HG03439 (cell line): Measurements from ENCODE around the gene SRP14.
A peak's percentile ranks its signal among the peaks of the same experiment; 100 is the strongest.

Source experiments
- ATAC-seq: cut with Tn5 transposase; IDR thresholded peaks from one replicate; pipeline ENCODE4 v1.9.1; 2021; ENCODE audit warnings: mild to moderate bottlenecking, moderate library complexity; ENCODE audit not compliant: unreplicated experiment

SRP14 gene

GRCh38 chr15:40069178-40070165 is 30.5 kb upstream of the SRP14 start:
- peak; percentile 55 for ATAC-seq

- ATAC-seq: no peak
Observed at GRCh38 chr15:40067921-40068624, 29.1 kb upstream of the SRP14 start.

- ATAC-seq: no peak
Observed at GRCh38 chr15:40066589-40066988, 27.6 kb upstream of the SRP14 start.

- no peak for ATAC-seq
Observed at GRCh38 chr15:40065166-40065565, 26.2 kb upstream of the SRP14 start.

- ATAC-seq: peak; percentile 42
Observed at GRCh38 chr15:40064231-40064894, 25.4 kb upstream of the SRP14 start.

GRCh38 chr15:40063563-40064011 is 24.6 kb upstream of the SRP14 start:
- ATAC-seq: no peak

- ATAC-seq: no peak
Observed at GRCh38 chr15:40062816-40063562, 24.0 kb upstream of the SRP14 start.

- peak; percentile 66 for ATAC-seq
Observed at GRCh38 chr15:40061212-40061901, 22.4 kb upstream of the SRP14 start.

DNA sequence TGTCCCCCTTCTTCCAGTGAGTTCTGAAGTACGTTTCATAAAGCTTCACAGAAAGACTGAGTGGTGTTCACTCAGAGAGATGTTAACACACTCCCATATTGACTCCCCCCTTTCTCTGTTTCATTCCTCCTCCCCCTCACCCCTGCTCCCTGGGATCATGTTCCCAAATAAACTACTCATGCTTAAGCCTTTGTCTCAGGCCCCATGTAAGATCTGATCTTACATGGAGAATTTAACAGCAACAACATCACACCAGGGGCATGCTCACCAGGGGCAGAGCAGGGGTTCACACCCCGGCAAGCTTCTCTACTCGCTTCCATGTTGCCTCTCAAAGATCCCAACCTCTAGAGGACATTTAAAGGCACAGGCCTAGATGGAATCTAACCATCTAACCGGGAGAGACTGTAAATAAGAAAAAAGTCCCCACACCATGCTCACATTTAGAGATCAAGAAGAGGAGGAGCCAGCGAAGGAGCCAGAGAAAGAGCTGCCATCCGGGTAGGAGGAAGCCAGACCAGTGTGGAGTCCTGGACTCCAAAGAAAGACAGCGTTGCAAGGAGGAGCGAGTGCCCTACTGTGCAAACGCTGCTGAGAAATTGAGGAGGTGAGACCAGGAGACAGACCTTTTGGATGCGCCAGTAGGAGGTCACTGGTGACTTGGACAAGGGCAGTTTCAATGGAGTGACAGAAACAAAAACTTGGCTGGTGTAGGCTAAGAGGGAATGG is 21.4 kb upstream of the SRP14 start:
- ATAC-seq: no peak

DNA sequence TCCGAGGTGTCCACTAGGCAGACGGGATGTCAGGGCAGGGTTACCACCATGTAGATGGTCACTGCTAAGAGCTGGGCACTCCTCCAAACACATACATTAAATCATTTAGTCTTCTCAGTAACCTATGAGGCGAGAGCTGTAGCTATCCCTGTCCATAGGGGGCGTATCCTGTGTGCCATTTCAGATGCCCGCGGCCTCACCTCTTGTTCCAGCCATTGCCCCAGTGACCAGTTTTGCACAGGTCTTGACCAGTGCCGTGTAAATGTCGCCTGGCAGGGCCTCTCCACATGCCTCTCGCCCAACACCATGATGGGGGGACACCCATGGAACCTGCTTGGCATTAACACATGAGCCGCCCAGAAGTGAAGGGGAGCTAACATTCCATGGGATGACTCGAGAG is 20.8 kb upstream of the SRP14 start:
- no peak for ATAC-seq

- ATAC-seq: no peak
Observed at GRCh38 chr15:40058476-40059140, 19.6 kb upstream of the SRP14 start.

GRCh38 chr15:40055576-40056293 is 16.8 kb upstream of the SRP14 start:
- ATAC-seq: no peak

- peak; percentile 66 for ATAC-seq
Observed at GRCh38 chr15:40054855-40055575, 16.0 kb upstream of the SRP14 start.

DNA sequence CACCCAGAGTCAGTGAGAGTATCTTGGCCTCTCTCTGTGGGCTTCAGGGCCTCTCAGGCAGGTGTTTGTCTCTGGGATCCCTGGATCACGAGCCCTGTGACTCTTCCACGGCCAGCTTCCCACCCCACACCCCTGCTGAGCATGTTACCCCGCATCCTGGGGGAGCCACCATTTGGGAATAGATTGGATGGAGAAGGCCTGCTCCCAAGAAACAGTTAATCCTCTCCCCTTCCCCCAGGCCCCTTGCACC is 15.5 kb upstream of the SRP14 start:
- ATAC-seq: peak; percentile 37

GRCh38 chr15:40053831-40054604 is 15.0 kb upstream of the SRP14 start:
- ATAC-seq: peak; percentile 29

DNA sequence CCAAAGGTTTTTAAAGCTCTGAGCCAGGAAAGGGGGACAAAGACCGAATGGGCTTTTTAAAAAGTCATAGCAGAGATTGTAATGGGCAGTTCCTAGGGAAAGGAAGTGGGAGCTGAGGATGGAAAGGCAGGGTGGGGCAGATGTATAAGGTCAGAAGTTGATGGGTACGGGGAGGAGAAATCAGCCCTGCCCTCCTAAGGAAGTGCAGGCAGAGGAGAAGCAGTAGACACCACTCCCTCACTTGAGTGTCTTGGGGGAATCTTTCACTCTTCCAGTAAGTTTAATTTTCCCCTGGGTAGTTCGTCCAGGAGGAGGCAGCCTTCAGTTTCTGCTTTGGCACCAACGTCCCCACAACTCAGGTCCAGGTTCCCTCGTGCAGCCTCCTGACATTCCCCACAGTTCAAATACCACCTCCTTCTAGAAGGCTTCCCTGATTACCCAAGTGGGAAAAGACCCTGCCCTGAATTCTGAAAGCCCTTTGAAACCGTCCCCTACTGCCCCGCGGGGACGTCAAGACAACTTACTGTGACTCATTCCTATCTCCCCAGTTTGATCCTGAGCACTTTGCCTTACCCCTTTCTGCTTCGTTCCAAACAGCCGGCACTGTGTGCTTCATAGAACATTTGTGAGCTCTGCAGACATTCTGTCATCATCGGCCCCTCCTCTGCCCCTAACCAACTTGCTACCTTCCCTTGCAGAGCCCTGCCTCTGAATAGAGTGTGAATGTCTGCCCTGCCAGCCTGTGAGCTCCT is 14.3 kb upstream of the SRP14 start:
- no peak for ATAC-seq
